GM12801 (cell line): ENCODE measurements around the gene CLRN3.

ENCODE experiments used
- TF ChIP-seq, protein P1 (sequence below): IDR thresholded peaks from one replicate; pipeline ENCODE4 v1.5.1; 2011; ENCODE audit warnings: control low read depth; ENCODE audit not compliant: insufficient read length; ENCODE audit errors: extremely low read depth

Gene CLRN3

GRCh38 chr10:127922675-127923366 is 30.1 kb upstream of the CLRN3 start:
- TF ChIP-seq, protein P1, sequence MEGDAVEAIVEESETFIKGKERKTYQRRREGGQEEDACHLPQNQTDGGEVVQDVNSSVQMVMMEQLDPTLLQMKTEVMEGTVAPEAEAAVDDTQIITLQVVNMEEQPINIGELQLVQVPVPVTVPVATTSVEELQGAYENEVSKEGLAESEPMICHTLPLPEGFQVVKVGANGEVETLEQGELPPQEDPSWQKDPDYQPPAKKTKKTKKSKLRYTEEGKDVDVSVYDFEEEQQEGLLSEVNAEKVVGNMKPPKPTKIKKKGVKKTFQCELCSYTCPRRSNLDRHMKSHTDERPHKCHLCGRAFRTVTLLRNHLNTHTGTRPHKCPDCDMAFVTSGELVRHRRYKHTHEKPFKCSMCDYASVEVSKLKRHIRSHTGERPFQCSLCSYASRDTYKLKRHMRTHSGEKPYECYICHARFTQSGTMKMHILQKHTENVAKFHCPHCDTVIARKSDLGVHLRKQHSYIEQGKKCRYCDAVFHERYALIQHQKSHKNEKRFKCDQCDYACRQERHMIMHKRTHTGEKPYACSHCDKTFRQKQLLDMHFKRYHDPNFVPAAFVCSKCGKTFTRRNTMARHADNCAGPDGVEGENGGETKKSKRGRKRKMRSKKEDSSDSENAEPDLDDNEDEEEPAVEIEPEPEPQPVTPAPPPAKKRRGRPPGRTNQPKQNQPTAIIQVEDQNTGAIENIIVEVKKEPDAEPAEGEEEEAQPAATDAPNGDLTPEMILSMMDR, result no peak

DNA sequence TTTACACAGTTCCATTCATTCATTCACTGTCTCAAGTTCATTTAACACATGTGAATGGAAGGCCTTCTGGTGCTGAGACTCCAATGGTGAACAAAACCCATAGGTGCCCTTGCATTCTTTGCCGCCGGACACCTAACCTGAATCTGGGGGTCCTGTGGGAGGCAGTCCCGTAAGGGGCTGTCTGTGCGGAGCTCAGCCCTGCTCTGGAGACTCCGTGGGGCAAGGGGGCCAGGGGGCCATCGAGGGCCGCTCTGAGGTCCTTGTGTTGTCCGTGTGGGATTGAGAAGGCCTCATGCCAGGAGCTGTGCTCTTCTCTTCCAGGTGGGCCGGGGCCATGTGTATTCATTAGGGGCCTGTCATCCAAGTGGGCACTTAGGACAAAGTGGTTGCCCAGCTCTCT is 29.5 kb upstream of the CLRN3 start:
- TF ChIP-seq, protein P1, result no peak

GRCh38 chr10:127921753-127922145 is 29.0 kb upstream of the CLRN3 start:
- TF ChIP-seq, protein P1, result no peak

DNA sequence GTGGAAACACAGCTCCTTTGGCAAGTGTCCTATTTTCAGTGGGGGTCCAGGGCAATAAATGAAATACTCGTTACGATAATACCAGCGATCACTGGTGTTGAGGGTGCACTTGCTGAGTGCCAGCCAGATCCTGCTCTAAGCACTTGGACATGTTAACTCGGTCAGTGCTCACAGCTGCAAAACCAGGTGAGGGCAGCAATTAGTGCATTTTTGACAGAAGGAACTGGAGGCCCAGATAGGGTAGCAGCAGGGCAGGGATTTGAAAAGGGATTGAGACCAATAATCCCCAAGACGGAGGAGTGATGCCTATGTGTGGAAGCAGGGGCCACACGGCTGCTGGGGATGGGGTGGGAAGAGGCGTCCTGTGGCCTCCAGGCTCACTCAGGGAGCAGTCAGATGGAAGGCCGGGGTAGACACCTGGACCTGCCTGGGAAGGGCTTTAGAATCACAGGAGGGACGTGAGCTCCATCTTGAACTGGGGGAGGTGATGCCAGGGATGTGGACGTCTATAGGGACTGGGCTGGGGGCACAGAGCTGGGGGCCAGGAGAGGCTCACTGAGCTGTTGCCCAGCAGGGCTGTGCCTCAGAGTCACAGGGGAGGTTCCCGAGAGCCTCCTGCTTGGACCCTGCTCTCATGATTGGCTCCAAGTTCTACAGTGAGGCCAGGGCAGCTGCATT is 28.5 kb upstream of the CLRN3 start:
- TF ChIP-seq, protein P1, result no peak

DNA sequence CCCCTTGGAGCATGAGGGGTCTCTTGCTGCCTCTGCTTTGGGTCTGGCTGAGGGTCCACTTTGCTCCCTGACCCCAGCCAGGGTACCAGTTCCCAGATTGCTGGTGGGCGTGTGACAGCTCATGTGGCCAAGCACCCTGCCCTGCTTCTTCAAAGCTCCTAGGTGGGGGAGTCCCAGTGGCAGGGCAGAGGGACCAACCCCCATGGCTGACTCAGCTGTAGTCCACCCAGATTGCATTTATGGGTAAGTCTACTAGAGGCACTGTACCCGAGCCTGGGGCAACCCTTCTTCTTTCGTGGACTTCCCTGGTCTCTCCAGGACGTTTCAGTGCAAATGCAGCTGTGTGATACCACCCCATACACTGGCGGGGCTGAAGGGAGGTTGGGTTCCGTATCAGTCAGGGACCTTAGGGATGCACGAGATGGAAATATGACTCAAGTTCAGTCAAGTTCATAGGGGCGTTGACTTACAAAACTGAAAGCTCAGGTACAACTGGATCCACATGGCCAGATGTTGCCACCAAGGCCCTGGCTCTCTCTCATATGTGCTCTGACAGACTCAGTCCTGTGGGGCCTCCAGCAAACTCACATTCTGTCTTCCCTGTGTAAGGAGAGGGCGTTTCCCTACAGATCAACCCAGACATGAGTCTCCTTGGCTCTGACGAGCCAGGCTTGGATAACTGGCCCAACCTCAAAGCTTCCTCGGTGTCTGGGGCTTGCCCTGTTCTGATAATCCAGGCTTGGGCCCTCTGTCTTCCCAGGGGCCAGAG is 27.7 kb upstream of the CLRN3 start:
- TF ChIP-seq, protein P1, result no peak

- TF ChIP-seq, protein P1, result no peak
These were observed 26.9 kb upstream of the CLRN3 start for GRCh38 chr10:127919418-127920271.
